CD4-positive, alpha-beta T cell treated with Interleukin-17A for 1 hour (primary cell): ENCODE data around the gene SLC16A12.
"Not testable (repeated sequence)": the region's sequence is repeated elsewhere in the genome, so short reads cannot be mapped to it uniquely, and the experiment has no call there.

Experiments
- DNase-seq: peaks from one replicate; pipeline ENCODE4 v3.0.0-alpha.2; 2020

The SLC16A12 gene

GRCh38 chr10:89468191-89468965, 67.0 kb downstream of the SLC16A12 start:
- no peak for DNase-seq

GRCh38 chr10:89466599-89467035, 68.8 kb downstream of the SLC16A12 start:
- no peak for DNase-seq

- DNase-seq = no peak
Measured at GRCh38 chr10:89465196-89465595, 70.2 kb downstream of the SLC16A12 start.

- no peak for DNase-seq
Measured at GRCh38 chr10:89463846-89464537, 71.4 kb downstream of the SLC16A12 start.

GRCh38 chr10:89458784-89459183, 76.6 kb downstream of the SLC16A12 start:
- DNase-seq = no peak

- no peak for DNase-seq
Measured at GRCh38 chr10:89458291-89458690, 77.1 kb downstream of the SLC16A12 start.

GRCh38 chr10:89454561-89455347, 80.6 kb downstream of the SLC16A12 start:
- no peak for DNase-seq

GRCh38 chr10:89452193-89452592, 83.2 kb downstream of the SLC16A12 start:
- DNase-seq = no peak

GRCh38 chr10:89450901-89451300, 84.5 kb downstream of the SLC16A12 start:
- DNase-seq = no peak

- DNase-seq = not testable (repeated sequence)
Measured at GRCh38 chr10:89444819-89445218, 90.6 kb downstream of the SLC16A12 start.

GRCh38 chr10:89442289-89442688, 93.1 kb downstream of the SLC16A12 start:
- no peak for DNase-seq

GRCh38 chr10:89440226-89441009, 95.0 kb downstream of the SLC16A12 start:
- DNase-seq = no peak

- DNase-seq = no peak
Measured at GRCh38 chr10:89438525-89438924, 96.9 kb downstream of the SLC16A12 start.

- no peak for DNase-seq
Measured at GRCh38 chr10:89431977-89432376, 103.4 kb downstream of the SLC16A12 start.

- DNase-seq = no peak
Measured at GRCh38 chr10:89428877-89429276, 106.5 kb downstream of the SLC16A12 start.

- DNase-seq = no peak
Measured at GRCh38 chr10:89427629-89428028, 107.8 kb downstream of the SLC16A12 start.

GRCh38 chr10:89426230-89426868, 109.0 kb downstream of the SLC16A12 start:
- DNase-seq = peak; percentile 42

- DNase-seq = no peak
Measured at GRCh38 chr10:89425000-89425399, 110.4 kb downstream of the SLC16A12 start.

GRCh38 chr10:89421018-89421476, 114.3 kb downstream of the SLC16A12 start:
- no peak for DNase-seq

GRCh38 chr10:89419548-89419947, 115.8 kb downstream of the SLC16A12 start:
- DNase-seq = peak; percentile 61

GRCh38 chr10:89416465-89416864, 118.9 kb downstream of the SLC16A12 start:
- DNase-seq = no peak
